WTC11 (cell line): ENCODE measurements around the gene SLC25A22.

Experiments used
- NR2C2 ChIP-seq: sonication (generic); formaldehyde crosslinking; IDR thresholded peaks from 2 replicates; pipeline ENCODE4 v1.8.0; 2022; ENCODE audit warnings: mild to moderate bottlenecking, missing genetic modification reagents
- ZNF138 ChIP-seq: sonication (generic); formaldehyde crosslinking; conservative IDR thresholded peaks from 2 replicates; pipeline ENCODE4 v1.8.1; 2022; ENCODE audit warnings: mild to moderate bottlenecking, moderate library complexity, missing genetic modification reagents
- TF ChIP-seq, protein P1 (sequence below): fragments of 200-600 bp; IDR thresholded peaks from 2 replicates; pipeline ENCODE4 v1.8.0; 2022; ENCODE audit warnings: antibody characterized with exemption
- TF ChIP-seq, protein P2 (sequence below): sonication (generic); formaldehyde crosslinking; IDR thresholded peaks from 2 replicates; pipeline ENCODE4 v1.8.1; 2023; ENCODE audit warnings: mild to moderate bottlenecking, missing genetic modification reagents

DNA sequence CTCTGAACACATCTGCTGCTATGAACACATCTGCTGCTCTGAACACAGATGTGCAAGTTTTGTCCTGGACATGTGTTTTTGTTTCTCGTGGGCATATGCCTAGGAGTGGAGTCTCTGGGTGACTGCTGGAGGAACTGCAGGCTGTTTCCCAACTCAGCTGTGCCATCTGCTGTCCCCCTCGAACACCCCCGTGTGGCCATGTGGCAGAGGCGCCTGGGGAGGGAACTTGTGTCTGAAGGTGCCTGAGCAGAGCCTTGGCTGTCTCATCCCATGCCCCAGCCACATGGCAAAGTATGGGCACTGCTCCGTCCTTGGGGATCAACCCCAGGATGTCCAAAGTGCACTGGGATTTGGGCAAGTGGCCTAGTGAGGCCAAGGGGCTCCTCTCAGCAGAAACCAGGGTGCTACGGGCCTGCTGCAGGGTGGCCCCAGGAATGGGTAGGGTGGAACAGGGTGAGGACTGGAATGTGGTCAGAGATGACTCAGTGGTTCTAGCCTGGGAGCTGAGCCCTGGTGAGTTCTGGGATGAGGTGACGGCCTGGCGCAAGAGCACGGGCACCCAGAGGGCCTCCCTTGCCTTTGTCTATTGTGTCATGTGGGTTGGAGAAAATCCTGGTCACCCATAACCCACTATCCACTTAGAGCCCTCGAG is 35.5 kb downstream of the SLC25A22 start:
- TF ChIP-seq, protein P1, sequence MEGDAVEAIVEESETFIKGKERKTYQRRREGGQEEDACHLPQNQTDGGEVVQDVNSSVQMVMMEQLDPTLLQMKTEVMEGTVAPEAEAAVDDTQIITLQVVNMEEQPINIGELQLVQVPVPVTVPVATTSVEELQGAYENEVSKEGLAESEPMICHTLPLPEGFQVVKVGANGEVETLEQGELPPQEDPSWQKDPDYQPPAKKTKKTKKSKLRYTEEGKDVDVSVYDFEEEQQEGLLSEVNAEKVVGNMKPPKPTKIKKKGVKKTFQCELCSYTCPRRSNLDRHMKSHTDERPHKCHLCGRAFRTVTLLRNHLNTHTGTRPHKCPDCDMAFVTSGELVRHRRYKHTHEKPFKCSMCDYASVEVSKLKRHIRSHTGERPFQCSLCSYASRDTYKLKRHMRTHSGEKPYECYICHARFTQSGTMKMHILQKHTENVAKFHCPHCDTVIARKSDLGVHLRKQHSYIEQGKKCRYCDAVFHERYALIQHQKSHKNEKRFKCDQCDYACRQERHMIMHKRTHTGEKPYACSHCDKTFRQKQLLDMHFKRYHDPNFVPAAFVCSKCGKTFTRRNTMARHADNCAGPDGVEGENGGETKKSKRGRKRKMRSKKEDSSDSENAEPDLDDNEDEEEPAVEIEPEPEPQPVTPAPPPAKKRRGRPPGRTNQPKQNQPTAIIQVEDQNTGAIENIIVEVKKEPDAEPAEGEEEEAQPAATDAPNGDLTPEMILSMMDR = no peak
- TF ChIP-seq, protein P2, sequence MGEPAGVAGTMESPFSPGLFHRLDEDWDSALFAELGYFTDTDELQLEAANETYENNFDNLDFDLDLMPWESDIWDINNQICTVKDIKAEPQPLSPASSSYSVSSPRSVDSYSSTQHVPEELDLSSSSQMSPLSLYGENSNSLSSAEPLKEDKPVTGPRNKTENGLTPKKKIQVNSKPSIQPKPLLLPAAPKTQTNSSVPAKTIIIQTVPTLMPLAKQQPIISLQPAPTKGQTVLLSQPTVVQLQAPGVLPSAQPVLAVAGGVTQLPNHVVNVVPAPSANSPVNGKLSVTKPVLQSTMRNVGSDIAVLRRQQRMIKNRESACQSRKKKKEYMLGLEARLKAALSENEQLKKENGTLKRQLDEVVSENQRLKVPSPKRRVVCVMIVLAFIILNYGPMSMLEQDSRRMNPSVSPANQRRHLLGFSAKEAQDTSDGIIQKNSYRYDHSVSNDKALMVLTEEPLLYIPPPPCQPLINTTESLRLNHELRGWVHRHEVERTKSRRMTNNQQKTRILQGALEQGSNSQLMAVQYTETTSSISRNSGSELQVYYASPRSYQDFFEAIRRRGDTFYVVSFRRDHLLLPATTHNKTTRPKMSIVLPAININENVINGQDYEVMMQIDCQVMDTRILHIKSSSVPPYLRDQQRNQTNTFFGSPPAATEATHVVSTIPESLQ (CRISPR knock-in tag) = no peak
- TF ChIP-seq NR2C2 (CRISPR knock-in tag) (no peak), ZNF138 (no peak)
